ENCODE results near the gene NME5. TPM values are rescaled to one million over a fixed set of nuclear protein-coding genes. Genes with fewer than 3 reads are reported as not detected.

Gene NME5
- total and polyA plus RNA-seq, 2 of the 13 experiments (the other 11 are each of a cell fraction or from before 2014, with no cell fraction given): 0.18 TPM; not detected in 1

- H3K79me2 ChIP-seq (ENCODE audit: insufficient read depth, low read length): no peaks in the 10 kb centered on the region
- intact Hi-C loops (cut with micrococcal nuclease; ENCODE audit: unreplicated experiment): no loop called here
- no peak for DNase-seq (ENCODE audit: low spot score)
- no peak for FAIRE-seq
- H3K27me3 ChIP-seq (ENCODE audit: control insufficient read depth in 1 of 2, insufficient read depth in 2 of 2, low read length in 2 of 2): no peaks in the 10 kb centered on the region; a peak in 1 of 5 replicates
- TF ChIP-seq SP5 (CRISPR knock-in tag; IDR thresholded peaks at IDR 0.05; ENCODE audit: borderline replicate concordance, low read depth) (no peak), ZNF557 (CRISPR knock-in tag; IDR thresholded peaks at IDR 0.05) (no peak), RFX1 (IDR thresholded peaks at IDR 0.05) (no peak), STAT5B (CRISPR knock-in tag; IDR thresholded peaks at IDR 0.05) (no peak), ZSCAN21 (CRISPR knock-in tag; IDR thresholded peaks at IDR 0.05; ENCODE audit: borderline replicate concordance) (no peak), MIER2 (CRISPR knock-in tag; IDR thresholded peaks at IDR 0.05) (no peak), ZNF615 (CRISPR knock-in tag; IDR thresholded peaks at IDR 0.05; ENCODE audit: borderline replicate concordance) (no peak), ZNF337 (CRISPR knock-in tag; IDR thresholded peaks at IDR 0.05; ENCODE audit: borderline replicate concordance, low read depth) (no peak), GZF1 (CRISPR knock-in tag; IDR thresholded peaks at IDR 0.05) (no peak), SSRP1 (CRISPR knock-in tag; IDR thresholded peaks at IDR 0.05) (no peak), SP140L (CRISPR knock-in tag; IDR thresholded peaks at IDR 0.05; ENCODE audit: borderline replicate concordance) (no peak), ZNF253 (CRISPR knock-in tag; IDR thresholded peaks at IDR 0.05; ENCODE audit: borderline replicate concordance) (no peak), ZKSCAN8 (CRISPR knock-in tag; IDR thresholded peaks at IDR 0.05; ENCODE audit: borderline replicate concordance) (no peak), DR1 (CRISPR knock-in tag; IDR thresholded peaks at IDR 0.05) (no peak), MNT (IDR thresholded peaks at IDR 0.05) (no peak), SMARCC2 (IDR thresholded peaks at IDR 0.05) (no peak), MAX (IDR thresholded peaks at IDR 0.05) (no peak), RFX3 (CRISPR knock-in tag; IDR thresholded peaks at IDR 0.05) (no peak)
- ChIA-PET POLR2A (no interaction called here), CTCF (ENCODE audit: low intra/inter-chr PET ratio, low total read pairs) (no interaction called here)
- ATAC-seq: no peak
- no peaks in the 10 kb centered on the region for H4K20me1 ChIP-seq (ENCODE audit: insufficient read depth, low read length)
- H3K4me3 ChIP-seq (replicated peaks in 1 of 3; ENCODE audit: insufficient read depth in 1 of 3, low read depth in 2 of 3, low read length in 3 of 3): no peak overlapping the region
- no peaks in the 10 kb centered on the region for H3K36me3 ChIP-seq (replicated peaks in 1 of 2; ENCODE audit: control insufficient read depth in 1 of 2, insufficient read depth in 2 of 2, low read length in 2 of 2)
- no peak overlapping the region for H3K9ac ChIP-seq (ENCODE audit: insufficient read depth, low read depth, low read length)
- no TSS peak for BruUV-seq (replicated peaks)
- H3K4me2 ChIP-seq (ENCODE audit: low read depth, low read length): no peak overlapping the region
- no peak overlapping the region for H2AFZ ChIP-seq (ENCODE audit: low read length)
- H3K9me3 ChIP-seq (ENCODE audit: low read length): no peaks in the 10 kb centered on the region
- no peaks in the 10 kb centered on the region for H3K4me1 ChIP-seq (ENCODE audit: insufficient read depth, low read length)
- no peak overlapping the region for H3K27ac ChIP-seq (ENCODE audit: extremely low read length, insufficient read depth, low read length)
- 38% methylated on average over 5 of the region's 5 CpGs for WGBS (ENCODE audit: low lambda C conversion rate)
- in situ Hi-C loops (cut with HindIII; ENCODE audit: extremely low pct_ligation_motif_present, low pct_unique_long_range_greater_than_20kb): loop anchor here (5.0 kb wide), 1 partner anchor 51 kb away; no protein-coding TSS in a partner anchor
These were observed 10.9 kb downstream of the NME5 start for GRCh38 chr5:138128334-138128733.
